ENCODE data around the gene C4orf50.

DNA sequence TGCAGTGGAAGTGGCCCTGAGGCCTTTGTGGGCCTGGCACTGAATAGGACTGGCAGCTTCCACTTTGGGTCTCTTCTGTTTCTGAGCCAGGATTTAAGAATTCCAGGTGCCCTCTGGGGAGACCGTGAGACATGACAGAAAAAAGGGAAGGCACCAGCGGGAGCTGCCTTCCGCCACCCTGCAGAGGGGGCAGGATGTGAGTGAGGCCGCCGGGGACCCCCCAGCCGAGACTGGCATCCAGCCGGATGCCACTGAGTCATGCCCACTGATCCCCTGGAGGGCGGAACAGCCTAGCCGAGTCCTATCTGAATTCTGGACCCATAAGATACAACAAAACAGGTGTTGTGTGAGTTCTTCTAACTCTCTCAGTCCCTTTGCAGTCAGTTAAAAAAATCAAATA lies 41.3 kb downstream of the C4orf50 start:
- TF ChIP-seq, protein P1, sequence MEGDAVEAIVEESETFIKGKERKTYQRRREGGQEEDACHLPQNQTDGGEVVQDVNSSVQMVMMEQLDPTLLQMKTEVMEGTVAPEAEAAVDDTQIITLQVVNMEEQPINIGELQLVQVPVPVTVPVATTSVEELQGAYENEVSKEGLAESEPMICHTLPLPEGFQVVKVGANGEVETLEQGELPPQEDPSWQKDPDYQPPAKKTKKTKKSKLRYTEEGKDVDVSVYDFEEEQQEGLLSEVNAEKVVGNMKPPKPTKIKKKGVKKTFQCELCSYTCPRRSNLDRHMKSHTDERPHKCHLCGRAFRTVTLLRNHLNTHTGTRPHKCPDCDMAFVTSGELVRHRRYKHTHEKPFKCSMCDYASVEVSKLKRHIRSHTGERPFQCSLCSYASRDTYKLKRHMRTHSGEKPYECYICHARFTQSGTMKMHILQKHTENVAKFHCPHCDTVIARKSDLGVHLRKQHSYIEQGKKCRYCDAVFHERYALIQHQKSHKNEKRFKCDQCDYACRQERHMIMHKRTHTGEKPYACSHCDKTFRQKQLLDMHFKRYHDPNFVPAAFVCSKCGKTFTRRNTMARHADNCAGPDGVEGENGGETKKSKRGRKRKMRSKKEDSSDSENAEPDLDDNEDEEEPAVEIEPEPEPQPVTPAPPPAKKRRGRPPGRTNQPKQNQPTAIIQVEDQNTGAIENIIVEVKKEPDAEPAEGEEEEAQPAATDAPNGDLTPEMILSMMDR (IDR thresholded peaks at IDR 0.05; ENCODE audit: insufficient read depth, low read depth, low read length), result no peak
- no peak for TF ChIP-seq EZH2 (IDR thresholded peaks at IDR 0.05; ENCODE audit: insufficient read depth, low read length)

Data from astrocyte (in vitro differentiated cells and primary cell).